SIG-M5 (cell line): Measurements from ENCODE around the gene STARD7.
"Not testable (repeated sequence)": the region's sequence is repeated elsewhere in the genome, so short reads cannot be mapped to it uniquely, and the experiment has no call there.

ENCODE experiments used
- DNase-seq: peaks from one replicate; lab custom pipeline; 2025; lab: John Stamatoyannopoulos, UW

Gene STARD7

GRCh38 chr2:96163768-96164429, 44.7 kb downstream of the STARD7 start:
- DNase-seq = no peak

DNA sequence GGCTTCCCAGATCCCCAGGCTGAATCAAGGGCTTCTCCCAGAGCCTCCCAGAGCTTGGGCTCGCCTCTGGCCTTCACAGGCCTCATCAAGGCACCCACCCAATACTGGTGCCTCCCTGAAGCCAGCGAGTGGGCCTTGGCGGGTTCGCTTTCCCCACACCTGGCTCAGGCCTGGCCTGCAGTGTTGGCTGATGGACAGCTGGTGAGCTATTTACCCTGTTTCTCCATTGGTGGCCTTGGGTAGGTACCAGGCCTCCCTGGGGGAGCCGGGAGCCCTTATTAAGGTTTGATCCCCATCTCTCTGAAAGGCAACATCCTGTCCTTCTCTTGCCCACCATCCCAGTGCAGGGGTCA, 45.2 kb downstream of the STARD7 start:
- no peak for DNase-seq

GRCh38 chr2:96161898-96162297, 46.7 kb downstream of the STARD7 start:
- DNase-seq = no peak

DNA sequence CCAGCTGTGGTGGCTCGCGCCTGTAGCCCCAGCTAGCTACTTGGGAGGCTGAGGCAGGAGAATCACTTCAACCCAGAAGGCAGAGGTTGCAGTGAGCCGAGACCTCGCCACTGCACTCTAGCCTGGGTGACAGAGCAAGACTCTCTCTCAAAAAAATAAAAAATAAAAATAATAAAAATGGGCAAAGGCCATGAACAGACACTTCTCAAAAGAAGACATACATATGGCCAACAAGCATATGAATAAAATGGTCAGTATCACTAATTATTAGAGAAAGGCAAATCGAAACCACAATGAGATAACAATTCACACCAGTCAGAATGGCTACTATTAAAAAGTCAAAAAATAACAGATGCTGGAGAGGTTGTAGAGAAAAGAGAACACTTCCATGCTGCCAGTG, 48.3 kb downstream of the STARD7 start:
- not testable (repeated sequence) for DNase-seq

DNA sequence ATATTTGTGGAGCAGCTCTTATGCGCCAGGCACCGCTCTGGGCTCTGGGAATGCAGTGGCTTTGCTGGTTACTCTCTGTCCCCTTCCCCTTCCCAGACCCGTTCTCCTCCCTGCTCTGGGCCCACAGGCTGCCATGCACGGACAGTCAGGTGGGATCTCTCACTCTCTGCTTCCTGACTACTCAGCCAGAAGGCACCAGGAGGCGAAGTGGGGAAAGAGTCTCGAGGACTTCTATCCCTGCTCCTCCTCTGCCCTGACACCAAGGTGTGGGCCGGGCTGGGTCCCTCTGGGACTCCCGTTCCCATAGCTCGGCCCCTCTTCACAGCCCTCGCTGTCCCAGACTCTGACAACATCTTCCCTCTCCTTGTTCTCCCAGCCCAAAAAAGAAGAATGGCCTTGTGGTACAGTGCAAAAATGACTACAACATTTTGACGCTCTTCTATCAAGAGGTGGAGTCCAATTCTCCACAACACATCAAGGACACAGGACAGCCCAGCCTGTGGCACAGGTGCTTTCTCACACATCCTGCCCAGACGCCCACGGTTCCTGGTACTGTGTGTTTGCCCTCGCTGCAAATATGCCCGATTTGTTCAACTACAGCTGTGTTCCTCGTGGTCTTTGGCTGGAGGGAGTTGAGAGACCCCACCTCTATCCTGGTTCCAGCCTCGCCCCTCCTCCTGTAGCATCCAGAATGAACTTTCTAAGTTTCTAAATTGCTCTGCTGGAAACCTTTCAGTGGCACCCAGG, 49.4 kb downstream of the STARD7 start:
- no peak for DNase-seq

- DNase-seq = no peak
Observed at GRCh38 chr2:96158554-96158940, 50.1 kb downstream of the STARD7 start.

GRCh38 chr2:96157649-96158553, 50.7 kb downstream of the STARD7 start:
- peak; percentile 72 for DNase-seq

DNA sequence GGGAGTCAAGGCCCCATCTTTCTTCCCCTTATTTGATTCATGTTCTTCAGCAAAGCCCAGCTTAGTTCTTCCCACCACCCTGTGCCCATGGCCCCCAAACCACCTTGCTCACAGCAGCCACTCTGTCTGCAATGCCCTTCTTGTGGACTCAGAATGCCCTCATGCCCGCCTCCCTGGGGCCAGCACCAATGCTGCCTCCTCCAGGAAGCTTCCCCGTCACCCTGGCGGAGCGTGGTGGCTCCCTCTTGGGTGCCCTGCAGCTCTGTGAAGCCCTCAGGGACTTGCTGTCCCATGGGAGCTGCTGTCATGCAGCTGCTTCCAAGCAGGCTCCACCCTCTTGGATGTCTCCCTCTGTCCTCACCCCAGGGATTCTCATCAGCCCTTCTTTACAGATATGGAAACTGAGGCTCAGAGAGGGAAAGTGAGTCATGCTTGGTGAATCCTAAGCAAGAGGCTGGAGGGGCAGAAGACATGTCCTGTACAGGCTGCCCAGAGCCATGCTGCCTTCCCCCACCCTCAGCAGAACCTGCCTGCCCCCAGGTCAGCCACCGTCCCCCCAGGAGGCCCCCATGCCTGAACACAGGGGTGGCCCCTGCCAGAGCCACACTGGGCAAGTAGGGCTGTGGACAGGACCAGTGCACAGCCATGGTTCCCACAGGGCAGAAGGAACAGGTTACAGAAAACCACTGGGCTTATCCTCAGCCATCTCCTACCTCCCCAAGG, 51.5 kb downstream of the STARD7 start:
- no peak for DNase-seq

DNA sequence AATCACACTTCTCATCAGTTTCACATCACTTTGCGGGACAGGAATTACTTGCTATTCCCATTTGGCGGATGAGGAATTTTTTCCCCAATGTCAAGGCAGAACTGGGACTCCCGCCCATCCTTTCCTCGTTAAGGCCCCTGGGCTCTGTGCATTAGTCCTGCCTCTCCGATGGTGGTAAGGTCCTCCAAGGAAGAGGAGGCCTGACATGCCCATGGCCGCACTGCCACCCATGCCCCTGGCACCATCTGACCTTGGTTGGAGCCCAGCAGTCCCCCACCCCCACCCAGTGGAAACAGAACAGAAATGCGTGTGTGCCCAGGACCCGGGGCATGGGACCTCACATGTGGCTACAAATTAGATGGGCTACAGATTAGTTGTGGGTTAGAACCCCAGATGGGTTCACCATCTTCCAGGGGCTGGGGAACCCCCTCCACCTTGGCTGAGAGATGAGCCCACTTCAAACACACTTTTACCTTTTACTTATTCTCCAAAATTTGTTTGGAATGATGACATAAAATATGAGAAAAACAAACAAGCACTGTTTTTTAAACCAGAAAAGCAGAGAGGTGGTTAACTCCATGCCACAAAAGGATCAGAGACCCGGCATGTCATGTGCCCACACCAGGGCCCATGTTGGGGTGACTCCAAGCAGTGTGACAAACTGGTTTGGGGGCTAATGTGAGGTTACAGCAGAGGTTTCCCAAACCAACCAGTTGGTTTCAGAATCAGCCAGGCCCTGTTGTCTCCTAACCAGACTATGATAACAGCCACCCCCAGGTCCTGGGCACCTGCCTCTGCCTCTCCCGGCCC, 52.4 kb downstream of the STARD7 start:
- no peak for DNase-seq

DNA sequence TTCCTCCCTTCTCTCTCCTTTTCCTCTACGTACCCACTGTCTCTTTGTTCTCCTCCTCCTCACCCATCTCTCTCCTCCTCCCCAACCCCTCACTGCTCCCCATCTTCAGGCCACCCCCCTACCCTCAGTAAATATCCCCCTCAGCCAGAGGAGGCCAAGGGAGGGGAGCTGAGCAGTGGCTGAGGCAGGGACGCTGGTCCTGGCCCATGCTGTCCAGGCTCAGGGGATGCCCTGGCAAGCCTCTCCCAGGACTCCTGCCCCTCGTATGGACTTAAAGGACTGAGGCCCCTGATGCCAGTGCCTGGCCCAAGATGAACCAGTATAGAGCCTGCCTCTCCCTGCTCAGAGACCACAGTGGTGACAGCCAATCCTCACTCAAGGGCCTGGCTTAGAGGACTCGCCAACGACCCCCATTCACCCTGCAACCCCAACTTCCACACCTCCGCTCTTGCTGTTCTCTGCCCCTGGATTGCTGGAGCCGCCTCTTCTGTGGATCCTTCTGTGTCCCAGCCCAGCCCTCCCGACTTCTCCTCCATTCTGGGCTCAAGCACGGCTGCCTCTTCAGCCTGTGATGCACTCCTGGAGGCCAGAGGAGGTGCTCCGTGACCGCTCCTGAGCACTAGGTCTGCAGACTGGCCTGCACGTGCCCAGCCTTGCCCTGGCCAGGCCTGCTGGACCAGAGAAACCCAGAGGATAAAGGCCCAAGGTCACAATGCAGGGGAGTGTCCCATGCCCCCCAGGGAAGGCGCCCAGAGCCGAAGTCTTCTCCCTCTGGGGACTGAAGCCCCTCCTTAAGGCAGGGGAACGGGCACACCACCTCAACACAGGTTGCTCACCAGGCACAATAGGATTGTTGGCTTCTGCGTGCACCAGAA, 53.9 kb downstream of the STARD7 start:
- no peak for DNase-seq

DNA sequence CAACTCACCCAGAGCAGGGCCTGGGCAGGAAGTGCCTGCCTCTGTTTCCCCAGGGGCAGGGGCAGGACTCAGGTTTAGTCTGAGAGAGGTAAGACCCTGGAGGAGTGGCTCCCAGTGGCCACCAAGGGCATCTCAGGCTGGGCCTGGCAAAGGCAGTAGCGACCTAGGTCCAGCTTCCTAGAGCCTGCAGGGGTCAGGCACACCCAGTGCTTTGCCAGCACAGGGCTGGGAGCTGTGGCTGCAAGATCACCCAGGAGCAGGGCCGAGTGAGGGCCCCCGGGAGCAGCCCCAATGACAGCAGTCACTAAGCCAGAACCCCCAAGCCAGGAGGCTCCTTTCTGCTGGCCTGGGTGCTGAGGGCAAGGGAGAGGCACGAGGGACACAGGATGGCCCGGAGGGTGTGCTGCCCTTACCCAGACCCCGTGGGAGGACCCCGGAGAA, 54.6 kb downstream of the STARD7 start:
- no peak for DNase-seq

DNA sequence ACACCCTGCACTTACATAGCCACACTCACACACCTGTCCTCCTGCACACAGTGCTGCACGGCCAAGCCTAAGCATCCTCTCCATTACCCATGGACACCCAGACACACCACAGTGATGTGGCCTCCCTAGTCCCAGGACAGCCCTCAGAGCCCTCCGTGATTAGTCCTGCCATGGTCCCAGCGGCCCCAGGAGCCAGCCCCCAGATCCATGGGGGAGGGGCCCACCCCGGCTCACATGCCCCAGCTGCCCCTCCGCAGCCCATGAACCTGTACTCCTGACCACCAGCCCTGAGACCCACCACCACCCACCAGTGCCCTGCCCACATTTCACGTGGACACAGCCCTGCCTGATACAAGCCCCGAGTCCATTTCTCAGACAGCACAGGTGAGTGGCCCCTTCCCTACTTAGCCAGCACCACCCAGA, 55.3 kb downstream of the STARD7 start:
- no peak for DNase-seq

- no peak for DNase-seq
Observed at GRCh38 chr2:96152304-96153161, 56.1 kb downstream of the STARD7 start.

GRCh38 chr2:96151595-96152303, 56.9 kb downstream of the STARD7 start:
- no peak for DNase-seq

GRCh38 chr2:96150791-96151594, 57.6 kb downstream of the STARD7 start:
- DNase-seq = no peak

GRCh38 chr2:96150007-96150640, 58.5 kb downstream of the STARD7 start:
- no peak for DNase-seq
